ENCODE results near the gene ARHGAP24.

Gene ARHGAP24

GRCh38 chr4:85741381-85741780 is 266.4 kb downstream of the ARHGAP24 start:
- no peak for DNase-seq (ENCODE audit: low read depth)

GRCh38 chr4:85741921-85742591 is 267.1 kb downstream of the ARHGAP24 start:
- DNase-seq (ENCODE audit: low read depth), result no peak

- no peak for DNase-seq (ENCODE audit: low read depth)
Observed at GRCh38 chr4:85744950-85745349, 270.0 kb downstream of the ARHGAP24 start.

- DNase-seq (ENCODE audit: low read depth), result no peak
Observed at GRCh38 chr4:85745939-85746338, 271.0 kb downstream of the ARHGAP24 start.

- DNase-seq (ENCODE audit: low read depth), result no peak
Observed at GRCh38 chr4:85747882-85748491, 273.0 kb downstream of the ARHGAP24 start.

- DNase-seq (ENCODE audit: low read depth), result no peak
Observed at GRCh38 chr4:85748654-85749053, 273.7 kb downstream of the ARHGAP24 start.

GRCh38 chr4:85751866-85752265 is 276.9 kb downstream of the ARHGAP24 start:
- DNase-seq (ENCODE audit: low read depth), result no peak

GRCh38 chr4:85755285-85755684 is 280.3 kb downstream of the ARHGAP24 start:
- no peak for DNase-seq (ENCODE audit: low read depth)

GRCh38 chr4:85756938-85757337 is 282.0 kb downstream of the ARHGAP24 start:
- no peak for DNase-seq (ENCODE audit: low read depth)

- no peak for DNase-seq (ENCODE audit: low read depth)
Observed at GRCh38 chr4:85759388-85759787, 284.4 kb downstream of the ARHGAP24 start.

GRCh38 chr4:85760511-85760910 is 285.6 kb downstream of the ARHGAP24 start:
- DNase-seq (ENCODE audit: low read depth), result no peak

GRCh38 chr4:85761803-85762528 is 287.0 kb downstream of the ARHGAP24 start:
- no peak for DNase-seq (ENCODE audit: low read depth)

- DNase-seq (ENCODE audit: low read depth), result no peak
Observed at GRCh38 chr4:85762529-85762871, 287.6 kb downstream of the ARHGAP24 start.

GRCh38 chr4:85763202-85763601 is 288.3 kb downstream of the ARHGAP24 start:
- no peak for DNase-seq (ENCODE audit: low read depth)

- no peak for DNase-seq (ENCODE audit: low read depth)
Observed at GRCh38 chr4:85767649-85768048, 292.7 kb downstream of the ARHGAP24 start.

- DNase-seq (ENCODE audit: low read depth), result no peak
Observed at GRCh38 chr4:85769009-85769408, 294.1 kb downstream of the ARHGAP24 start.

- no peak for DNase-seq (ENCODE audit: low read depth)
Observed at GRCh38 chr4:85772470-85772869, 297.5 kb downstream of the ARHGAP24 start.

GRCh38 chr4:85773372-85773771 is 298.4 kb downstream of the ARHGAP24 start:
- no peak for DNase-seq (ENCODE audit: low read depth)

GRCh38 chr4:85774000-85774399 is 299.1 kb downstream of the ARHGAP24 start:
- no peak for DNase-seq (ENCODE audit: low read depth)

- no peak for DNase-seq (ENCODE audit: low read depth)
Observed at GRCh38 chr4:85774489-85774888, 299.5 kb downstream of the ARHGAP24 start.

- DNase-seq (ENCODE audit: low read depth), result no peak
Observed at GRCh38 chr4:85776096-85776495, 301.1 kb downstream of the ARHGAP24 start.

GRCh38 chr4:85776579-85776978 is 301.6 kb downstream of the ARHGAP24 start:
- no peak for DNase-seq (ENCODE audit: low read depth)

- DNase-seq (ENCODE audit: low read depth), result no peak
Observed at GRCh38 chr4:85777908-85778631, 303.1 kb downstream of the ARHGAP24 start.

All from activated gamma-delta T cell treated with anti-CD3 and anti-CD28 coated beads, Interleukin-2, amount 50 U/mL, for 16 hours (primary cell).